Fibroblast of lung (primary cell): ENCODE results near the gene SHROOM4. TPM values are rescaled to one million over a fixed set of nuclear protein-coding genes. Genes with fewer than 3 reads are reported as not detected.

ENCODE experiments used
- DNase-seq, 2 donors: peaks; one replicate each; pipeline versions ENCODE4 v3.0.0 to v3.0.0-alpha.2; 2010; ENCODE audit warnings: low read depth in 2 of 2
- H2AFZ ChIP-seq: 2 replicates; pipeline ENCODE4 v1.5.1; 2012; ENCODE audit warnings: low read length, control low read depth, inconsistent platforms
- H3K27ac ChIP-seq: 2 replicates; pipeline ENCODE4 v1.5.1; 2011; ENCODE audit warnings: low read length, control low read depth; ENCODE audit not compliant: insufficient read depth
- H3K27me3 ChIP-seq: 2 replicates; pipeline ENCODE4 v1.5.1; 2011; ENCODE audit warnings: mild to moderate bottlenecking, low read length; ENCODE audit not compliant: control insufficient read depth, insufficient read depth
- H3K36me3 ChIP-seq: 2 replicates; pipeline ENCODE4 v1.5.1; 2011; ENCODE audit warnings: low read length; ENCODE audit not compliant: control insufficient read depth, insufficient read depth
- H3K4me1 ChIP-seq: 2 replicates; pipeline ENCODE4 v1.5.1; 2011; ENCODE audit warnings: low read length; ENCODE audit not compliant: control insufficient read depth, insufficient read depth; ENCODE audit errors: extremely low read depth
- H3K4me2 ChIP-seq: 2 replicates; pipeline ENCODE4 v1.5.1; 2011; ENCODE audit warnings: low read length, control low read depth; ENCODE audit not compliant: insufficient read depth; ENCODE audit errors: extremely low read depth
- H3K4me3 ChIP-seq, 4 experiments: fragments of 200-600 bp in 1 of 4; sonication (generic) in 1 of 4; replicated peaks in 1 of 4; 2 replicates each; pipeline ENCODE4 v1.5.1; 2011 to 2016; ENCODE audit warnings: low read length in 4 of 4, low read depth in 3 of 4, mild to moderate bottlenecking in 3 of 4, control low read depth in 2 of 4, inconsistent platforms in 1 of 4, mixed read lengths in 1 of 4; ENCODE audit not compliant: insufficient read depth in 1 of 4; ENCODE audit errors: control extremely low read depth in 1 of 4
- H3K79me2 ChIP-seq: 2 replicates; pipeline ENCODE4 v1.5.1; 2012; ENCODE audit warnings: mild to moderate bottlenecking, low read length, inconsistent platforms; ENCODE audit not compliant: control insufficient read depth, insufficient read depth
- H3K9ac ChIP-seq: 2 replicates; pipeline ENCODE4 v1.5.1; 2011; ENCODE audit warnings: mild to moderate bottlenecking, low read length, control low read depth; ENCODE audit not compliant: insufficient read depth
- H3K9me3 ChIP-seq: 2 replicates; pipeline ENCODE4 v1.5.1; 2012; ENCODE audit warnings: low read depth, low read length; ENCODE audit not compliant: control insufficient read depth, insufficient read depth
- H4K20me1 ChIP-seq: 2 replicates; pipeline ENCODE4 v1.5.1; 2011; ENCODE audit warnings: low read length; ENCODE audit not compliant: control insufficient read depth, insufficient read depth; ENCODE audit errors: extremely low read depth
- EZH2 ChIP-seq: IDR thresholded peaks from 2 replicates; pipeline ENCODE4 v1.5.1; 2012; ENCODE audit warnings: low read length, control low read depth, mild to moderate bottlenecking; ENCODE audit errors: missing control alignments
- polyA plus RNA-seq, 2 donors: library from polyadenylated mRNA; depleted of rRNA in 1 of 2; stranded (reverse) in 1 of 2; unstranded in 1 of 2; fragments of >200 nt; gene quantifications; 2 replicates each; pipeline ENCODE4 v1.2.1, GENCODE V29; 2011 to 2012; ENCODE audit warnings: missing spikeins in 1 of 2
- total RNA-seq: library from RNA; depleted of rRNA; stranded (reverse); fragments of >200 nt; gene quantifications from 2 replicates; pipeline ENCODE4 v1.2.1, GENCODE V29; 2014
- TF ChIP-seq, protein P1 (sequence below), 2 donors: IDR thresholded peaks in 1 of 2; conservative IDR thresholded peaks in 1 of 2; 1 replicate in 1 of 2; 2 replicates in 1 of 2; pipeline ENCODE4 v1.5.1; 2011 to 2012; ENCODE audit warnings: low read length in 2 of 2, control low read depth in 1 of 2, inconsistent platforms in 1 of 2, low read depth in 1 of 2, mild to moderate bottlenecking in 1 of 2

Gene SHROOM4
- total and polyA plus RNA-seq, 2 donors (not counting 1 experiment from before 2014, with no cell fraction given): 0.45 to 0.50 TPM

DNA sequence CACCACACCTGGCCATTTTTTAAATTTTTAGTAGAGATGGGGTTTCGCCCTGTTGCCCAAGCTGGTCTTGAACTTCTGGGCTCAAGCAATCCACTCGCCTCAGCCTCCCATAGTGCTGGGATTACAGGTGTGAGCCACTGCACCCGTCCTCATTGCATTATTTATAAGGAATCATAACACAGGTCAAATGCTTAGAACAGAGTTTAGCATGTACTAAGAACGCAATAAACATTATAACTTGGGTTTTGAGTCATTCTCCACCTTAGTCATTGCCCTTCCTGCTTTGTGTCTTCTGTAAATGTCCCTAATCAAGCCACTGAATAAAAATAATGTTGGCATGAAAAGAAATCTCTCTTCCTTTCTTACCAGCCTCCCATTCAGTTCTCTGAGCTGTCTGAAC lies 38.5 kb upstream of the SHROOM4 start:
- no peaks in the 10 kb centered on the region for H4K20me1 ChIP-seq
- no peaks in the 10 kb centered on the region for H3K27me3 ChIP-seq
- no peak overlapping the region for H3K4me3 ChIP-seq
- H3K27ac ChIP-seq: no peak overlapping the region
- H3K4me1 ChIP-seq: no peaks in the 10 kb centered on the region
- no peak overlapping the region for H3K9ac ChIP-seq
- TF ChIP-seq, protein P1, sequence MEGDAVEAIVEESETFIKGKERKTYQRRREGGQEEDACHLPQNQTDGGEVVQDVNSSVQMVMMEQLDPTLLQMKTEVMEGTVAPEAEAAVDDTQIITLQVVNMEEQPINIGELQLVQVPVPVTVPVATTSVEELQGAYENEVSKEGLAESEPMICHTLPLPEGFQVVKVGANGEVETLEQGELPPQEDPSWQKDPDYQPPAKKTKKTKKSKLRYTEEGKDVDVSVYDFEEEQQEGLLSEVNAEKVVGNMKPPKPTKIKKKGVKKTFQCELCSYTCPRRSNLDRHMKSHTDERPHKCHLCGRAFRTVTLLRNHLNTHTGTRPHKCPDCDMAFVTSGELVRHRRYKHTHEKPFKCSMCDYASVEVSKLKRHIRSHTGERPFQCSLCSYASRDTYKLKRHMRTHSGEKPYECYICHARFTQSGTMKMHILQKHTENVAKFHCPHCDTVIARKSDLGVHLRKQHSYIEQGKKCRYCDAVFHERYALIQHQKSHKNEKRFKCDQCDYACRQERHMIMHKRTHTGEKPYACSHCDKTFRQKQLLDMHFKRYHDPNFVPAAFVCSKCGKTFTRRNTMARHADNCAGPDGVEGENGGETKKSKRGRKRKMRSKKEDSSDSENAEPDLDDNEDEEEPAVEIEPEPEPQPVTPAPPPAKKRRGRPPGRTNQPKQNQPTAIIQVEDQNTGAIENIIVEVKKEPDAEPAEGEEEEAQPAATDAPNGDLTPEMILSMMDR (conservative IDR thresholded peaks at IDR 0.05 in 1 of 2, IDR thresholded peaks at IDR 0.05 in 1 of 2; ENCODE audit: low read depth in 1 of 2, low read length in 2 of 2): no peak
- no peak for TF ChIP-seq EZH2
- H3K36me3 ChIP-seq: no peaks in the 10 kb centered on the region
- no peak for DNase-seq
- H3K79me2 ChIP-seq: no peaks in the 10 kb centered on the region
- H3K9me3 ChIP-seq: no peaks in the 10 kb centered on the region
- no peak overlapping the region for H3K4me2 ChIP-seq
- no peak overlapping the region for H2AFZ ChIP-seq

DNA sequence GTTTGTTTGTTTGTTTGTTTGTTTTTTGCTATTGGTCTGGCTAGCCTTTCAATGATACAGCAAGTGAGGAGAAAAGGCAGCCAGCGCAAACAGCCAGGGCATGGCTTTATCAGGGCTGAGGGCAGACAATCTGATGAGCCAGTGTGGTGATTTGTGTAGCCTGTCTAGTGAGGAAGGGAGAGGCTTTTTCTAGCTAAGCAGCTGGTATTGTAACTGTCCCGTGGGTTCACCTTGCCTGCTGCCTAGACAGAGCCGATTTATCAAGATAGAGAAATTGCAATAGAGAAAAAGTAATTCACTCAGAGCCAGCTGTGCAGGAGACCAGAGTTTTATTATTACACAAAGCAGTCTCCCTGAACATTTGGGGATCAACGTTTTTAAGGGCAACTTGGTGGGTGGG lies 28.2 kb upstream of the SHROOM4 start:
- Histone ChIP-seq H3K9ac (no peak overlapping the region), H3K9me3 (no peaks in the 10 kb centered on the region)
- TF ChIP-seq EZH2: no peak
- TF ChIP-seq, protein P1 (conservative IDR thresholded peaks at IDR 0.05 in 1 of 2, IDR thresholded peaks at IDR 0.05 in 1 of 2; ENCODE audit: low read depth in 1 of 2, low read length in 2 of 2): no peak

DNA sequence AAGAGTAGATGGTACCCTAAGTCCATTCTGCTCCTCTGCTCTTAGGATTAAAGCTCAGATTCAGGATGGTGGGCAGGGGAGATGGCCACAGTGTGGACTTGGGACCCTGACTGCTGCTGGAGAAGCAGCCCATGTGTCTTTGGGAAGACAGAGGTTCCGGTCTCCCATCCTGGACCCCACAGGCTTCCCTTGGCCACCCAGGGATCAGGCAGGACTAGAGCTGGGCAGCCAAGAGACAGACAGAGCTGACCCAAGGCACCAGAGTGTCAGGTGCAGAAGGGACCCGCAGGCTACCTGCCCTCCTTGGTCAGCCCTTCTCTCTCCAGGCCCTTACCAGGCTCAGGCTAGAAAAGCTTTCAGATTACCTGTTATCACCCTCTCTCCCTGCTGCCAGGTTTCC lies 25.7 kb upstream of the SHROOM4 start:
- Histone ChIP-seq H3K27ac (no peak overlapping the region), H3K27me3 (no peaks in the 10 kb centered on the region), H3K4me2 (no peak overlapping the region), H3K36me3 (no peaks in the 10 kb centered on the region), H3K4me3 (no peak overlapping the region), H2AFZ (no peak overlapping the region), H3K79me2 (no peaks in the 10 kb centered on the region), H4K20me1 (no peaks in the 10 kb centered on the region), H3K9ac (no peak overlapping the region), H3K9me3 (no peaks in the 10 kb centered on the region), H3K4me1 (no peaks in the 10 kb centered on the region)
- TF ChIP-seq, protein P1 (conservative IDR thresholded peaks at IDR 0.05 in 1 of 2, IDR thresholded peaks at IDR 0.05 in 1 of 2; ENCODE audit: low read depth in 1 of 2, low read length in 2 of 2): no peak
- TF ChIP-seq EZH2: no peak
- no peak for DNase-seq

More for the DNA sequence above, 28.2 kb upstream of the SHROOM4 start:
- DNase-seq: no peak
- no peak overlapping the region for H3K4me3 ChIP-seq
- no peaks in the 10 kb centered on the region for H3K27me3 ChIP-seq
- no peak overlapping the region for H3K4me2 ChIP-seq
- no peak overlapping the region for H2AFZ ChIP-seq
- no peaks in the 10 kb centered on the region for H3K79me2 ChIP-seq
- H3K36me3 ChIP-seq: no peaks in the 10 kb centered on the region
- H3K4me1 ChIP-seq: no peaks in the 10 kb centered on the region
- H3K27ac ChIP-seq: no peak overlapping the region
- no peaks in the 10 kb centered on the region for H4K20me1 ChIP-seq
